GM21423 (cell line): ENCODE results near the gene SERGEF.

Source experiments
- ATAC-seq: cut with Tn5 transposase; IDR thresholded peaks from one replicate; pipeline ENCODE4 v1.9.1; 2021; ENCODE audit warnings: mild to moderate bottlenecking, moderate library complexity; ENCODE audit not compliant: unreplicated experiment

SERGEF gene

GRCh38 chr11:17760102-17761029 lies 252.5 kb downstream of the SERGEF start:
- peak; percentile 70 for ATAC-seq

GRCh38 chr11:17755891-17756290 lies 257.0 kb downstream of the SERGEF start:
- ATAC-seq = no peak

GRCh38 chr11:17753641-17754040 lies 259.2 kb downstream of the SERGEF start:
- ATAC-seq = no peak

- no peak for ATAC-seq
These were observed 259.7 kb downstream of the SERGEF start for GRCh38 chr11:17753153-17753552.

GRCh38 chr11:17752144-17752543 lies 260.7 kb downstream of the SERGEF start:
- ATAC-seq = no peak

- no peak for ATAC-seq
These were observed 261.3 kb downstream of the SERGEF start for GRCh38 chr11:17751558-17751957.

- no peak for ATAC-seq
These were observed 262.1 kb downstream of the SERGEF start for GRCh38 chr11:17750801-17751165.

GRCh38 chr11:17750013-17750800 lies 262.6 kb downstream of the SERGEF start:
- ATAC-seq = no peak

- no peak for ATAC-seq
These were observed 263.8 kb downstream of the SERGEF start for GRCh38 chr11:17748761-17749721.

- ATAC-seq = no peak
These were observed 264.8 kb downstream of the SERGEF start for GRCh38 chr11:17748044-17748443.

- no peak for ATAC-seq
These were observed 265.5 kb downstream of the SERGEF start for GRCh38 chr11:17747131-17747955.

- no peak for ATAC-seq
These were observed 266.8 kb downstream of the SERGEF start for GRCh38 chr11:17746096-17746495.

- ATAC-seq = no peak
These were observed 267.6 kb downstream of the SERGEF start for GRCh38 chr11:17745023-17745772.

GRCh38 chr11:17744151-17744940 lies 268.5 kb downstream of the SERGEF start:
- no peak for ATAC-seq

- no peak for ATAC-seq
These were observed 269.1 kb downstream of the SERGEF start for GRCh38 chr11:17743808-17744119.

- ATAC-seq = no peak
These were observed 269.6 kb downstream of the SERGEF start for GRCh38 chr11:17743026-17743807.

GRCh38 chr11:17742019-17742418 lies 270.8 kb downstream of the SERGEF start:
- ATAC-seq = no peak

GRCh38 chr11:17741487-17741886 lies 271.4 kb downstream of the SERGEF start:
- ATAC-seq = no peak
